Right lobe of liver (tissue), 4 donors: ENCODE data around the gene USP33.

Experiments
- CTCF ChIP-seq, 4 donors: fragments of 200-600 bp in 3 of 4; fragments of 450-650 bp in 1 of 4; IDR thresholded peaks; one replicate each; pipeline versions ENCODE4 v1.5.1 to v1.8.0; 2016 to 2022; ENCODE audit warnings: antibody characterized with exemption in 4 of 4, mild to moderate bottlenecking in 2 of 4
- POLR2A ChIP-seq: fragments of 450-650 bp; IDR thresholded peaks from one replicate; pipeline ENCODE4 v1.6.1; 2017; ENCODE audit warnings: antibody characterized with exemption, mild to moderate bottlenecking
- donor health status: DM: no; HTN: no; CAD: no.
- donor health status: DM: no; HTN: no; CAD: no.
- donor health status: DM: no; HTN: yes; CAD: no.

- TF ChIP-seq POLR2A = no peak
- no peak for TF ChIP-seq CTCF (IDR thresholded peaks at IDR 0.05)
Measured at GRCh38 chr1:77803371-77803770, 43.7 kb upstream of the USP33 start.
